DOHH2 (cell line): Measurements from ENCODE around the gene MRGPRF.

Experiments
- CTCF ChIP-seq: fragments of 200-600 bp; sonication (generic); IDR thresholded peaks from one replicate; pipeline ENCODE4 v1.5.1; 2014; ENCODE audit warnings: antibody characterized with exemption, mild to moderate bottlenecking, low read depth, low read length; ENCODE audit not compliant: poor library complexity, severe bottlenecking
- EZH2phosphoT487 ChIP-seq: fragments of 200-600 bp; sonication (generic); IDR thresholded peaks from 2 replicates; pipeline ENCODE4 v1.6.1; 2017; ENCODE audit warnings: borderline replicate concordance, mild to moderate bottlenecking, antibody characterized with exemption, low read length, moderate library complexity, mixed read lengths

- TF ChIP-seq CTCF (no peak), EZH2phosphoT487 (no peak)
Observed at GRCh38 chr11:69048694-69049489, 35.8 kb upstream of the MRGPRF start, which contains the start of gene TPCN2.
